Activated CD4-positive, alpha-beta T cell treated with anti-CD3 and anti-CD28 coated beads, Interleukin-2, amount 10 ng/mL, durations not matched to agents 7 days and 5 days (primary cell): ENCODE data around the gene NAP1L5. TPM values are rescaled to one million over a fixed set of nuclear protein-coding genes. Genes with fewer than 3 reads are reported as not detected.

Source experiments
- CTCF ChIA-PET: fragments of 350-600 bp; sonication (Branson Sonifier 250); formaldehyde crosslinking; loops from one replicate; lab custom pipeline; 2021; ENCODE audit warnings: antibody characterized with exemption; lab: Charles Lee
- POLR2A ChIA-PET: fragments of 350-600 bp; sonication (Branson Sonifier 250); formaldehyde crosslinking; loops from one replicate; lab custom pipeline; 2021; ENCODE audit warnings: antibody characterized with exemption; lab: Charles Lee
- DNase-seq: peaks from one replicate; pipeline ENCODE4 v3.0.0-alpha.2; 2020
- H3K27ac Mint-ChIP-seq: one replicate; pipeline ENCODE4 v1.8.0; 2021; ENCODE audit warnings: mild to moderate bottlenecking, moderate library complexity, mixed read lengths
- H3K27me3 Mint-ChIP-seq: one replicate; pipeline ENCODE4 v1.8.0; 2021; ENCODE audit warnings: mixed read lengths
- H3K36me3 Mint-ChIP-seq: one replicate; pipeline ENCODE4 v1.8.0; 2021; ENCODE audit warnings: low read depth, mixed read lengths
- H3K4me1 Mint-ChIP-seq: one replicate; pipeline ENCODE4 v1.8.0; 2021; ENCODE audit warnings: mixed read lengths
- H3K4me3 Mint-ChIP-seq: one replicate; pipeline ENCODE4 v1.8.0; 2021; ENCODE audit warnings: mild to moderate bottlenecking, moderate library complexity, mixed read lengths
- H3K9me3 Mint-ChIP-seq: one replicate; pipeline ENCODE4 v1.8.0; 2021; ENCODE audit warnings: mixed read lengths
- total RNA-seq, 2 experiments: library from RNA; stranded (reverse); gene quantifications; one replicate each; pipeline ENCODE4 v1.2.3, GENCODE V29; 2021

NAP1L5 gene
- total RNA-seq, 2 experiments from 2014 or later = 3.7 to 4.3 TPM

DNA sequence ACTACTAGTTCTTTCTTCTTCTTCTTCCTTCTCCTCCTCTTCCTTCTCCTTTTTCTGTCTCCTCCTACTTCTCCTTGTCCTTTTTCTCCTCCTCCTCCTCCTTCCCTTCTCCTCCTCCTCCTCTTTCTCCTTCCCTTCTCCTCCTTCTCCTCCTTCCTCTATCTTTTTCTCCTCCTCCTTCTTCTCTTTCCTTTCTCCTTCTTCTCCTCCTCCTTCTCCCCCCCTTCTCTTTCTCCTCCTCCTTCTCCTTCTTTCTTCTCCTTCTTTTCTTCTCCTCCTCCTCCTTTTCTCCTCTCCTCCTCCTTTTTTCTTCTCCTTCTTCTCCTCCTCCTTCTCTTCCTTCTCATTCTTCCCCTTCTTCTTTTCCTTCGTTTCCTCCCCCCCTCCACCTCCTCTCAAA lies 21.8 kb upstream of the NAP1L5 start:
- POLR2A ChIA-PET = no interaction called here
- peaks cover 47% of the 10 kb centered on the region for H3K36me3 Mint-ChIP-seq
- no peak overlapping the region for H3K4me3 Mint-ChIP-seq
- peaks cover 26% of the 10 kb centered on the region for H3K9me3 Mint-ChIP-seq
- no peaks in the 10 kb centered on the region for H3K4me1 Mint-ChIP-seq
- DNase-seq = no peak
- no peak overlapping the region for H3K27ac Mint-ChIP-seq
- H3K27me3 Mint-ChIP-seq = no peaks in the 10 kb centered on the region
- CTCF ChIA-PET = no interaction called here

DNA sequence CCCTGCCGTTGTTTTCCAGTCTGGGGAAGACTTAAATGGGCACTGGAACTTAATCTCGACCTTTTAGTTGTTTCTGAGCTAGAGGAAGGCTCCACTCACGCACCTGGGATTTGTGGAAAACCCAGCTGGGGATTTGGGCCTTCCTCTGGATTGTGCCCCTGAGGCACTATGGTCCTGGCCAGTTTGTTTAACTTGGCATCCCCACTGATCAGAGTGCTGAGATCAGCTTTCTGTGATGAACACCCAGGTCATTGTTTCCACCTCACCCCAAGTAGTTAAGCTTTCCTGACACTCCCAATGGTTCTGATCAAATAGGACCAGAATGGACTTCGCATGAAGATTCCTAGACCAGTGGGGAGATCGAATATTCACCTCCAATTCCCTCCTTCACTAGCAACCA lies 20.5 kb upstream of the NAP1L5 start:
- Mint-ChIP-seq H3K36me3 (peaks cover 49% of the 10 kb centered on the region), H3K4me1 (no peaks in the 10 kb centered on the region), H3K9me3 (peaks cover 30% of the 10 kb centered on the region), H3K27me3 (no peaks in the 10 kb centered on the region), H3K27ac (no peak overlapping the region), H3K4me3 (no peak overlapping the region)
- ChIA-PET POLR2A (no interaction called here), CTCF (interaction anchor here (1.3 to 1.5 kb wide), 2 partner anchors 9 to 16 kb away, joined by 5 read pairs; no protein-coding TSS in a partner anchor)
- DNase-seq = no peak

- H3K4me1 Mint-ChIP-seq = no peaks in the 10 kb centered on the region
- peaks cover 38% of the 10 kb centered on the region for H3K9me3 Mint-ChIP-seq
- POLR2A ChIA-PET = no interaction called here
- H3K27me3 Mint-ChIP-seq = no peaks in the 10 kb centered on the region
- H3K4me3 Mint-ChIP-seq = no peak overlapping the region
- peaks cover 69% of the 10 kb centered on the region for H3K36me3 Mint-ChIP-seq
- CTCF ChIA-PET = no interaction called here
- no peak overlapping the region for H3K27ac Mint-ChIP-seq
- no peak for DNase-seq
These were observed 16.2 kb upstream of the NAP1L5 start for GRCh38 chr4:88713782-88714181.

GRCh38 chr4:88709989-88710388 lies 12.4 kb upstream of the NAP1L5 start:
- Mint-ChIP-seq H3K27ac (no peak overlapping the region), H3K9me3 (peaks cover 14% of the 10 kb centered on the region), H3K36me3 (peaks cover 54% of the 10 kb centered on the region), H3K4me1 (no peaks in the 10 kb centered on the region), H3K27me3 (no peaks in the 10 kb centered on the region), H3K4me3 (no peak overlapping the region)
- ChIA-PET POLR2A (no interaction called here), CTCF (no interaction called here)
- DNase-seq = no peak

DNA sequence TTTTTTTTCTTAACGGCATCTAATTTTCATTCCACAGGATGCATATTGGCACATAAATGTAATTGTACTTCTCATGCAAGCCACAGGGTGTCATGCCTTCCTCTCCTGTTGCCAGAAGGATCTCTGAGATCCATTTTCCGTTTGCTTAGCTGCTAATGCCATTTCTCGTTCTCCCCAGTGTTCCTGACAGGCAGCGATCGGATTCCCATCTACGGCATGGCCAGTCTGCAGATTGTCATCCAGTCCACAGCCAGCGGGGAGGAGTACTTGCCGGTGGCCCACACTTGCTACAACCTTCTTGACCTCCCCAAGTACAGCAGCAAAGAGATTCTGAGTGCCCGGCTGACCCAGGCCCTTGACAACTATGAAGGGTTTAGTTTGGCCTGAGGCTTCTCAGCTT lies 8.9 kb upstream of the NAP1L5 start:
- DNase-seq = no peak
- H3K4me3 Mint-ChIP-seq = no peak overlapping the region
- no peaks in the 10 kb centered on the region for H3K9me3 Mint-ChIP-seq
- ChIA-PET CTCF (interaction anchor here (0.6 to 0.7 kb wide), 2 partner anchors 23 to 191 kb away, joined by 3 to 6 read pairs; no protein-coding TSS in a partner anchor), POLR2A (no interaction called here)
- no peak overlapping the region for H3K27ac Mint-ChIP-seq
- no peaks in the 10 kb centered on the region for H3K27me3 Mint-ChIP-seq
- H3K36me3 Mint-ChIP-seq = peaks cover 36% of the 10 kb centered on the region
- no peaks in the 10 kb centered on the region for H3K4me1 Mint-ChIP-seq

- DNase-seq = no peak
- H3K27ac Mint-ChIP-seq = no peak overlapping the region
- H3K27me3 Mint-ChIP-seq = no peaks in the 10 kb centered on the region
- ChIA-PET CTCF (interaction anchor here (0.6 to 0.7 kb wide), 2 partner anchors 23 to 191 kb away, joined by 3 to 6 read pairs; no protein-coding TSS in a partner anchor), POLR2A (no interaction called here)
- H3K4me1 Mint-ChIP-seq = no peaks in the 10 kb centered on the region
- peaks cover 33% of the 10 kb centered on the region for H3K36me3 Mint-ChIP-seq
- H3K4me3 Mint-ChIP-seq = no peak overlapping the region
- no peaks in the 10 kb centered on the region for H3K9me3 Mint-ChIP-seq
These were observed 8.3 kb upstream of the NAP1L5 start for GRCh38 chr4:88705805-88706492.

DNA sequence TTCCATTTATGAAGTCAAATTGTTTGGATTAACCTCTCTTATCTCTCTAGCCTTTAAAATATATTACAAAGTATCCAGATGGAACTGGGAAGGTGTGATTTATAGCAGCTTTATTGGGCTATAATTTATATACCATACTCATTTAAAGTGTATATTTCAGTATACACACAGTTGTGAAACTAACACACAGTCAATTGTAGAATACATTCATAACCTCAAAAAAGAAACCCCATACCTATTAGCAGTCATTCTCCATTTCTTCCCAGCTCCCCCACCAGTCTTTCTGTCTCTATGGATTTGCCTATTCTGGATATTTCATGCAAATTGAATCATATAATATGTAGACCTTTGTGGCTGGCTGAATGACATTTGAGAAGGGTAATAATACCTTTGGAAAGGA lies 7.6 kb upstream of the NAP1L5 start:
- H3K4me1 Mint-ChIP-seq = no peaks in the 10 kb centered on the region
- DNase-seq = no peak
- no peaks in the 10 kb centered on the region for H3K27me3 Mint-ChIP-seq
- ChIA-PET CTCF (interaction anchor here (1.9 kb wide), 1 partner anchor 10 kb away, joined by 7 read pairs; no protein-coding TSS in a partner anchor), POLR2A (no interaction called here)
- no peak overlapping the region for H3K4me3 Mint-ChIP-seq
- no peak overlapping the region for H3K27ac Mint-ChIP-seq
- peaks cover 27% of the 10 kb centered on the region for H3K36me3 Mint-ChIP-seq
- H3K9me3 Mint-ChIP-seq = no peaks in the 10 kb centered on the region

GRCh38 chr4:88702782-88703181 lies 5.2 kb upstream of the NAP1L5 start:
- Mint-ChIP-seq H3K27ac (no peak overlapping the region), H3K27me3 (no peaks in the 10 kb centered on the region), H3K4me1 (peaks cover 6% of the 10 kb centered on the region), H3K9me3 (peaks cover 3% of the 10 kb centered on the region), H3K36me3 (peaks cover 27% of the 10 kb centered on the region), H3K4me3 (no peak overlapping the region)
- no peak for DNase-seq
- ChIA-PET CTCF (interaction anchor here (2.2 kb wide), 1 partner anchor 15 kb away, joined by 5 read pairs; no protein-coding TSS in a partner anchor), POLR2A (no interaction called here)

DNA sequence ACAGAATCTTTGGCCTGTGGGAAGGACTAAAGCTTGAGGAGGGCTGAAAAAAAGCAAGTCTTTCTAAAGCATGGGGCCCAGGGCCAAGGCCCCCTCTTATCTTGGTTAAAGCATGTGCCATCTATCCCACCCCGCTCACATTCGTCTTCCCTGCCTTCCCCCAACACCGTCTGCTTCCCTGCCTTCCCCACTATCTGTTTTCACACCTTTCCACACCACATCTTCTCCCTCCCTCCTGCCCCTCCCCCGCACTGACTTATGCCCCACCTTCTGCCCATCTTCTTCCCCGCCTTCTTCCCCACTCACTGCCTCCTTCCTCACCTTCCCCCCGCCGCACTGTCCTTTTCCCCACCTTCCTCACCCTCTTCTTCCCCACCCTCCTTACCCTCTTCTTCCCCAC lies 890 bp upstream of the NAP1L5 start:
- Mint-ChIP-seq H3K36me3 (peaks cover 15% of the 10 kb centered on the region), H3K27ac (no peak overlapping the region), H3K4me1 (peaks cover 17% of the 10 kb centered on the region), H3K9me3 (peaks cover 3% of the 10 kb centered on the region), H3K4me3 (no peak overlapping the region), H3K27me3 (no peaks in the 10 kb centered on the region)
- ChIA-PET POLR2A (no interaction called here), CTCF (interaction anchor here (0.9 to 1.3 kb wide), 2 partner anchors 10 to 29 kb away, joined by 3 to 5 read pairs; no protein-coding TSS in a partner anchor)
- DNase-seq = no peak

GRCh38 chr4:88697141-88697540 lies 488 bp downstream of the NAP1L5 start:
- Mint-ChIP-seq H3K9me3 (peaks cover 3% of the 10 kb centered on the region), H3K27me3 (no peaks in the 10 kb centered on the region), H3K27ac (peak overlapping the region; percentile 87), H3K36me3 (peaks cover 13% of the 10 kb centered on the region), H3K4me3 (peak overlapping the region; percentile 82), H3K4me1 (peaks cover 17% of the 10 kb centered on the region)
- POLR2A ChIA-PET = no interaction called here
- CTCF ChIA-PET = interaction anchor here (1.0 to 1.3 kb wide), 2 partner anchors 8 to 14 kb away, joined by 4 to 5 read pairs; no protein-coding TSS in a partner anchor
- DNase-seq = no peak

GRCh38 chr4:88696630-88697029 lies 999 bp downstream of the NAP1L5 start:
- DNase-seq = no peak
- Mint-ChIP-seq H3K27me3 (no peaks in the 10 kb centered on the region), H3K4me3 (peak overlapping the region; percentile 82), H3K36me3 (peaks cover 13% of the 10 kb centered on the region), H3K4me1 (peaks cover 17% of the 10 kb centered on the region), H3K9me3 (peaks cover 3% of the 10 kb centered on the region), H3K27ac (peak overlapping the region; percentile 87)
- ChIA-PET POLR2A (no interaction called here), CTCF (no interaction called here)

- H3K27me3 Mint-ChIP-seq = no peaks in the 10 kb centered on the region
- ChIA-PET CTCF (no interaction called here), POLR2A (no interaction called here)
- peaks cover 15% of the 10 kb centered on the region for H3K4me1 Mint-ChIP-seq
- peaks cover 3% of the 10 kb centered on the region for H3K9me3 Mint-ChIP-seq
- DNase-seq = no peak
- H3K4me3 Mint-ChIP-seq = no peak overlapping the region
- H3K27ac Mint-ChIP-seq = no peak overlapping the region
- H3K36me3 Mint-ChIP-seq = peaks cover 26% of the 10 kb centered on the region
These were observed 3.8 kb downstream of the NAP1L5 start for GRCh38 chr4:88693792-88694191.

DNA sequence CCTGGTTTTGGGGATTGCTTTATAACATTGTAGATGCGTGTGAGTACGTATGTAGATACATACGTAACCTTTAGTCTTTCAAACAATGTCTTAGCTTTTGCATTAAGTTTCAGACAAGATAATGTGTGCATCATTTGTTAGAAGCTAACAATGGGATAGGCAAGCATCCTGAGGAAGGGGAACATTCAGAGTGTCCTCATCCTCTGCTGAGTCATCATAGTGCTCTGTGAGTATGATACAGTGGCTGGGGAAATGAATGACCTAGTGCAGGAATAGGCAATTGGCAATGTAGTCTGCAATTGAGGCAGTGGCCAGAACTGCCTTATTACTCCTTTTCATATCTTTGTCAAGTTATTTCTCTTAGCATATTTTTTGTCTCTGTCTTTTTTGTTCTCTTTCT lies 7.3 kb downstream of the NAP1L5 start:
- Mint-ChIP-seq H3K4me3 (no peak overlapping the region), H3K4me1 (no peaks in the 10 kb centered on the region), H3K27ac (no peak overlapping the region), H3K9me3 (no peaks in the 10 kb centered on the region), H3K36me3 (peaks cover 27% of the 10 kb centered on the region), H3K27me3 (no peaks in the 10 kb centered on the region)
- ChIA-PET CTCF (interaction anchor here (0.7 to 1.3 kb wide), 2 partner anchors 11 to 38 kb away, joined by 3 to 5 read pairs; no protein-coding TSS in a partner anchor), POLR2A (no interaction called here)
- DNase-seq = no peak
